Mammary epithelial cell (primary cell): ENCODE data around the gene MASP2.

Experiments used
- EZH2 ChIP-seq: IDR thresholded peaks from 2 replicates; pipeline ENCODE4 v1.6.1; 2012; ENCODE audit warnings: low read length, inconsistent platforms, borderline replicate concordance
- TF ChIP-seq, protein P1 (sequence below), 2 donors: IDR thresholded peaks in 1 of 2; conservative IDR thresholded peaks in 1 of 2; 2 replicates each; pipeline ENCODE4 v1.5.1; 2011 to 2012; ENCODE audit warnings: inconsistent platforms in 2 of 2, low read length in 2 of 2, mild to moderate bottlenecking in 2 of 2, control low read depth in 1 of 2, low read depth in 1 of 2; ENCODE audit not compliant: insufficient read depth in 1 of 2; ENCODE audit errors: extremely low read depth in 1 of 2

DNA sequence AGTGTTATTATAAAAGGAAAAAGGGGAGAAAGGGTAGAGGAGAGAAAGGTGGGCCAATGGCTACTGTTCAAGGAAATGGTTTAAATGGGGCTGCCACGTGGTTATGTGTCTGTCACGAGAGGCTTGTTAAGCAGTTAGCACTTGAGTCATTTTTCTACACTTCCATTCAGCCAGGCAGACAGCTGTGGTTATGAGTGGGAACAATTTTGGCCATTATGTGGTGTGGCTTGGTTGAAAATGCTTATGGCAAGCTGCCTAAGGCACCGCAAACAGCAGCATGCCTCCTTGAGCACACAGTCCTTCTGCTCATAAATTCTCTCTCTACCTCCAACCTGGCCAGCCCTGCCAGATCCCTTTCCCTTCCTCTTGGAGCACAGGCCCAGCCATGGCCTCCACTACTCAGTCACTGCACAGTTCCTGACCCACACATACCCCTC is 15.9 kb upstream of the MASP2 start:
- TF ChIP-seq, protein P1, sequence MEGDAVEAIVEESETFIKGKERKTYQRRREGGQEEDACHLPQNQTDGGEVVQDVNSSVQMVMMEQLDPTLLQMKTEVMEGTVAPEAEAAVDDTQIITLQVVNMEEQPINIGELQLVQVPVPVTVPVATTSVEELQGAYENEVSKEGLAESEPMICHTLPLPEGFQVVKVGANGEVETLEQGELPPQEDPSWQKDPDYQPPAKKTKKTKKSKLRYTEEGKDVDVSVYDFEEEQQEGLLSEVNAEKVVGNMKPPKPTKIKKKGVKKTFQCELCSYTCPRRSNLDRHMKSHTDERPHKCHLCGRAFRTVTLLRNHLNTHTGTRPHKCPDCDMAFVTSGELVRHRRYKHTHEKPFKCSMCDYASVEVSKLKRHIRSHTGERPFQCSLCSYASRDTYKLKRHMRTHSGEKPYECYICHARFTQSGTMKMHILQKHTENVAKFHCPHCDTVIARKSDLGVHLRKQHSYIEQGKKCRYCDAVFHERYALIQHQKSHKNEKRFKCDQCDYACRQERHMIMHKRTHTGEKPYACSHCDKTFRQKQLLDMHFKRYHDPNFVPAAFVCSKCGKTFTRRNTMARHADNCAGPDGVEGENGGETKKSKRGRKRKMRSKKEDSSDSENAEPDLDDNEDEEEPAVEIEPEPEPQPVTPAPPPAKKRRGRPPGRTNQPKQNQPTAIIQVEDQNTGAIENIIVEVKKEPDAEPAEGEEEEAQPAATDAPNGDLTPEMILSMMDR (conservative IDR thresholded peaks at IDR 0.05 in 1 of 2, IDR thresholded peaks at IDR 0.05 in 1 of 2; ENCODE audit: extremely low read depth in 1 of 2, insufficient read depth in 1 of 2, low read depth in 1 of 2, low read length in 2 of 2): no peak
- TF ChIP-seq EZH2: no peak
